IMR-90 (cell line): ENCODE results near the gene CREB5. TPM values are rescaled to one million over a fixed set of nuclear protein-coding genes. Genes with fewer than 3 reads are reported as not detected.

Experiments used
- ATAC-seq: fragments of 200-7000 bp; cut with Tn5 transposase; 2 replicates; pipeline ENCODE4 v1.9.1; 2020; ENCODE audit warnings: low read depth, mild to moderate bottlenecking, moderate library complexity
- BruUV-seq: library from RNA; stranded (reverse); fragments of 400-500 nt; replicated peaks from 2 replicates; lab custom pipeline; 2021; lab: Mats Ljungman, UMichigan
- CTCF ChIA-PET: fragments of 300-600 bp; formaldehyde crosslinking; extraction: SDS; loops from one replicate; lab custom pipeline; 2021; ENCODE audit warnings: antibody characterized with exemption; lab: Yijun Ruan, JAX
- POLR2A ChIA-PET: fragments of 300-600 bp; sonication (Branson Sonifier 250); formaldehyde crosslinking; loops from one replicate; lab custom pipeline; 2022; ENCODE audit warnings: antibody characterized with exemption; ENCODE audit not compliant: unreplicated experiment; lab: Charles Lee
- DNase-seq: peaks from one replicate; pipeline ENCODE4 v3.0.0; 2013
- H2AFZ ChIP-seq: replicated peaks from 2 replicates; pipeline ENCODE3; 2013; ENCODE audit warnings: low read length, mild to moderate bottlenecking; ENCODE audit not compliant: poor library complexity
- H2AK5ac ChIP-seq: 2 replicates; pipeline ENCODE4 v1.6.1; 2013; ENCODE audit warnings: low read depth, low read length, inconsistent platforms
- H2AK9ac ChIP-seq: replicated peaks from 2 replicates; pipeline ENCODE3; 2013; ENCODE audit warnings: mild to moderate bottlenecking, low read depth, low read length, moderate library complexity; ENCODE audit not compliant: poor library complexity
- H2BK120ac ChIP-seq: 2 replicates; pipeline ENCODE4 v1.6.1; 2013; ENCODE audit warnings: low read depth, low read length, inconsistent platforms
- H2BK15ac ChIP-seq: 3 replicates; pipeline ENCODE4 v1.6.1; 2013; ENCODE audit warnings: low read depth, low read length, inconsistent platforms
- H2BK20ac ChIP-seq: 2 replicates; pipeline ENCODE4 v1.6.1; 2013; ENCODE audit warnings: low read depth, mild to moderate bottlenecking, inconsistent platforms, low read length, moderate library complexity
- H2BK5ac ChIP-seq: 2 replicates; pipeline ENCODE4 v1.6.1; 2013; ENCODE audit warnings: mild to moderate bottlenecking, low read depth, low read length, inconsistent platforms; ENCODE audit not compliant: poor library complexity, severe bottlenecking
- H3K14ac ChIP-seq: replicated peaks from 2 replicates; pipeline ENCODE4 v1.6.1; 2013; ENCODE audit warnings: low read depth, low read length, inconsistent platforms
- H3K18ac ChIP-seq: 2 replicates; pipeline ENCODE4 v1.6.1; 2013; ENCODE audit warnings: low read depth, low read length, control low read depth
- H3K23ac ChIP-seq: 2 replicates; pipeline ENCODE4 v1.6.1; 2013; ENCODE audit warnings: low read depth, low read length, inconsistent platforms
- H3K27ac ChIP-seq: 2 replicates; pipeline ENCODE4 v1.5.1; 2013; ENCODE audit warnings: mild to moderate bottlenecking, control low read depth, low read length; ENCODE audit not compliant: insufficient read depth
- H3K27me3 ChIP-seq: 2 replicates; pipeline ENCODE4 v1.6.1; 2013; ENCODE audit warnings: low read length; ENCODE audit not compliant: control insufficient read depth, insufficient read depth
- H3K36me3 ChIP-seq: 2 replicates; pipeline ENCODE4 v1.6.1; 2013; ENCODE audit warnings: low read length, mixed read lengths; ENCODE audit not compliant: control insufficient read depth, insufficient read depth
- H3K4ac ChIP-seq: 2 replicates; pipeline ENCODE4 v1.6.1; 2013; ENCODE audit warnings: low read depth, low read length, inconsistent platforms
- H3K4me1 ChIP-seq: 2 replicates; pipeline ENCODE4 v1.6.1; 2013; ENCODE audit warnings: low read length, mixed read lengths; ENCODE audit not compliant: control insufficient read depth, insufficient read depth
- H3K4me2 ChIP-seq: 2 replicates; pipeline ENCODE4 v1.6.1; 2013; ENCODE audit warnings: low read depth, mild to moderate bottlenecking, control low read depth, low read length, moderate library complexity
- H3K4me3 ChIP-seq: 2 replicates; pipeline ENCODE4 v1.5.1; 2013; ENCODE audit warnings: low read depth, mild to moderate bottlenecking, control low read depth, low read length, moderate library complexity; ENCODE audit not compliant: insufficient read depth
- H3K56ac ChIP-seq: 2 replicates; pipeline ENCODE4 v1.6.1; 2013; ENCODE audit warnings: low read length, inconsistent platforms; ENCODE audit not compliant: insufficient read depth; ENCODE audit errors: extremely low read depth
- H3K79me1 ChIP-seq, 2 experiments: 2 replicates each; pipeline ENCODE4 v1.6.1; 2013; ENCODE audit warnings: low read length in 2 of 2, inconsistent platforms in 1 of 2, low read depth in 1 of 2
- H3K9ac ChIP-seq: 2 replicates; pipeline ENCODE4 v1.6.1; 2013; ENCODE audit warnings: low read depth, low read length, control low read depth
- H3K9me1 ChIP-seq: 2 replicates; pipeline ENCODE4 v1.6.1; 2013; ENCODE audit warnings: low read length, inconsistent platforms; ENCODE audit not compliant: insufficient read depth
- H3K9me3 ChIP-seq: 2 replicates; pipeline ENCODE4 v1.6.1; 2013; ENCODE audit warnings: low read length; ENCODE audit not compliant: control insufficient read depth, insufficient read depth
- H4K20me1 ChIP-seq: 2 replicates; pipeline ENCODE4 v1.6.1; 2013; ENCODE audit warnings: low read length, inconsistent platforms; ENCODE audit not compliant: insufficient read depth
- H4K5ac ChIP-seq: 2 replicates; pipeline ENCODE4 v1.6.1; 2013; ENCODE audit warnings: mild to moderate bottlenecking, low read depth, low read length, control low read depth
- H4K8ac ChIP-seq, 2 experiments: 2 replicates each; pipeline ENCODE4 v1.6.1; 2013; ENCODE audit warnings: low read depth in 2 of 2, low read length in 2 of 2, control low read depth in 1 of 2, inconsistent platforms in 1 of 2
- H4K91ac ChIP-seq: 2 replicates; pipeline ENCODE4 v1.6.1; 2013; ENCODE audit warnings: low read depth, low read length, inconsistent platforms; ENCODE audit not compliant: insufficient read depth
- BHLHE40 ChIP-seq: fragments of 150-350 bp; IDR thresholded peaks from 2 replicates; pipeline ENCODE4 v1.6.1; 2016; ENCODE audit warnings: mild to moderate bottlenecking, low read depth, low read length
- CEBPB ChIP-seq: IDR thresholded peaks from 2 replicates; pipeline ENCODE4 v1.6.1; 2012; ENCODE audit warnings: low read depth, low read length, improper control_type of control experiment
- CHD1 ChIP-seq: IDR thresholded peaks from 2 replicates; pipeline ENCODE4 v1.6.1; 2012; ENCODE audit warnings: low read depth, low read length, improper control_type of control experiment
- FOS ChIP-seq: fragments of 150-350 bp; IDR thresholded peaks from 2 replicates; pipeline ENCODE4 v1.6.1; 2016; ENCODE audit warnings: low read depth, low read length
- MAFK ChIP-seq: IDR thresholded peaks from 2 replicates; pipeline ENCODE4 v1.6.1; 2012; ENCODE audit warnings: low read depth, low read length, improper control_type of control experiment
- MAZ ChIP-seq: IDR thresholded peaks from 2 replicates; pipeline ENCODE4 v1.6.1; 2012; ENCODE audit warnings: low read depth, mild to moderate bottlenecking, low read length, improper control_type of control experiment, moderate library complexity, borderline replicate concordance
- MXI1 ChIP-seq: IDR thresholded peaks from 2 replicates; pipeline ENCODE4 v1.6.1; 2012; ENCODE audit warnings: low read depth, mild to moderate bottlenecking, low read length, moderate library complexity, borderline replicate concordance
- NFE2L2 ChIP-seq: fragments of 150-350 bp; IDR thresholded peaks from 2 replicates; pipeline ENCODE4 v1.6.1; 2016; ENCODE audit warnings: low read depth, mild to moderate bottlenecking, low read length
- POLR2A ChIP-seq: IDR thresholded peaks from 2 replicates; pipeline ENCODE4 v1.6.1; 2012; ENCODE audit warnings: mild to moderate bottlenecking, low read depth, low read length
- RAD21 ChIP-seq: IDR thresholded peaks from 2 replicates; pipeline ENCODE4 v1.6.1; 2012; ENCODE audit warnings: low read length, improper control_type of control experiment
- RCOR1 ChIP-seq: IDR thresholded peaks from 2 replicates; pipeline ENCODE4 v1.6.1; 2012; ENCODE audit warnings: mild to moderate bottlenecking, low read length, improper control_type of control experiment; ENCODE audit not compliant: insufficient replicate concordance
- RFX5 ChIP-seq: IDR thresholded peaks from 2 replicates; pipeline ENCODE4 v1.8.0; 2012; ENCODE audit warnings: low read depth, mild to moderate bottlenecking, low read length, moderate library complexity
- SMC3 ChIP-seq: fragments of 150-350 bp; IDR thresholded peaks from 2 replicates; pipeline ENCODE4 v1.6.1; 2016; ENCODE audit warnings: low read depth, mild to moderate bottlenecking, antibody characterized with exemption, low read length, moderate library complexity
- WGBS, 2 experiments: methylation state at CpG; one replicate each; pipeline versions ENCODE4 v1.1.5 to v1.1.7; 2013; ENCODE audit warnings: missing lambda C conversion rate in 2 of 2; ENCODE audit not compliant: insufficient read length in 1 of 2; ENCODE audit errors: extremely low coverage in 2 of 2; 5-methylcytosine and 5-hydroxymethylcytosine counted together
- dilution Hi-C: fragments of 300-500 bp; cut with HindIII; formaldehyde crosslinking; loops from one replicate; pipeline ENCODE4 v1.14.3; 2018; ENCODE audit warnings: low sequenced_read_pairs; ENCODE audit not compliant: unreplicated experiment
- in situ Hi-C: fragments of 300-500 bp; cut with MboI; formaldehyde crosslinking; loops from 3 replicates; pipeline ENCODE4 v1.14.3; 2019; ENCODE audit warnings: low sequenced_read_pairs, inconsistent platforms, mixed read lengths
- intact Hi-C: fragments of 100-400 bp; cut with micrococcal nuclease; formaldehyde crosslinking; loops from 2 replicates; pipeline ENCODE4 v1.10.0; 2022
- polyA plus RNA-seq, 3 experiments: library from polyadenylated mRNA; depleted of rRNA; stranded (reverse); fragments of >200 nt; gene quantifications; 2 replicates each; pipeline ENCODE4 v1.2.3, GENCODE V29; 2012; ENCODE audit warnings: low replicate concordance in 1 of 3
- total RNA-seq: library from RNA; depleted of rRNA; stranded (reverse); fragments of >200 nt; gene quantifications from 2 replicates; pipeline ENCODE4 v1.2.3, GENCODE V29; 2012
- TF ChIP-seq, protein P1 (sequence below): fragments of 150-350 bp; IDR thresholded peaks from 2 replicates; pipeline ENCODE4 v1.6.1; 2016; ENCODE audit warnings: low read depth, mild to moderate bottlenecking, low read length, moderate library complexity, borderline replicate concordance
- TF ChIP-seq, protein P2 (sequence below): conservative IDR thresholded peaks from 2 replicates; pipeline ENCODE4 v1.5.1; 2012; ENCODE audit warnings: mild to moderate bottlenecking, low read depth, low read length, improper control_type of control experiment
- TF ChIP-seq, protein P3 (sequence below): fragments of 150-350 bp; IDR thresholded peaks from 2 replicates; pipeline ENCODE4 v1.6.1; 2017; ENCODE audit warnings: mild to moderate bottlenecking, antibody characterized with exemption, low read length, low read depth

Gene CREB5
- total and polyA plus RNA-seq, 2 of the 4 experiments (the other 2 are of a cell fraction) = 7.3 to 13.1 TPM

DNA sequence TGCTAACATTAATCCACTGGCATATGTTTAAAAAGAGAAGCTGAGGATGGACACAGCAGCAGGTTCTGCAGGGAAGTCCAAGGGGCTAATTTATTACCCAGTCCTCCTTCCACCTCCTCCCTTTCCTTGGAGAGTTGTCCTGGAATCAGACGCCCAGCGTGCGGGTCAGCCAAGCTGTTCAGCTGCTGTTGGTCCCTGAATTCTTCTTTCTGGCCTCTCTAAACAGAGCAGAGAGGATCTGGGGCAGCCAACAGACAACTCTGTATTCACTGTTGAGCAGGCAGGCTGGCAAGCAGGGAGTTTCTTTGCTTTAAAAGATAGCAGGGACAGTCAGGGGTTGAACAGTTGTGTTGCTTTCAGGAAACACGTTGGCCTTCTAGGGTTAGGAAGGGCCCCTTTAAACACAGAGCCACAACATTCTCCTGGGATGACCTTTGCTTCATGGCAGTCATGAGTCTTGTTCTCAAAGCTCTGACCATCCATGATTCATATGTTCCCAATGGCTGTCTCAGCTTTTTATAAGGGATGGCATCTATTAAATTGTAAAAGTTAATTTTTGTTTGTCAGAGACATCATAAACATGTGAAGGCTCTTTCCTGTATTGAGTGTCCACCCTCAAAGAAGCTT is 217.0 kb downstream of the CREB5 start:
- no peak overlapping the region for H3K23ac ChIP-seq
- peaks cover 4% of the 10 kb centered on the region for H3K4me1 ChIP-seq
- H2BK15ac ChIP-seq = no peak overlapping the region
- no TSS peak for BruUV-seq
- no peaks in the 10 kb centered on the region for H3K9me3 ChIP-seq
- H3K27ac ChIP-seq = no peak overlapping the region
- in situ Hi-C loops = no loop called here
- H4K20me1 ChIP-seq = no peaks in the 10 kb centered on the region
- no peak overlapping the region for H3K4me2 ChIP-seq
- dilution Hi-C loops = no loop called here
- no peaks in the 10 kb centered on the region for H3K79me1 ChIP-seq
- ChIA-PET CTCF (no interaction called here), POLR2A (no interaction called here)
- no peaks in the 10 kb centered on the region for H3K9me1 ChIP-seq
- no peak overlapping the region for H3K4ac ChIP-seq
- no CpG with 5 or more reads among the region's 4 CpGs for WGBS, 2 experiments
- no peak overlapping the region for H4K91ac ChIP-seq
- no peaks in the 10 kb centered on the region for H3K27me3 ChIP-seq
- no peak overlapping the region for H3K4me3 ChIP-seq
- TF ChIP-seq NFE2L2 (no peak), MAFK (no peak), RFX5 (no peak), POLR2A (no peak), SMC3 (no peak), MAZ (no peak), RCOR1 (no peak), MXI1 (no peak), BHLHE40 (no peak), RAD21 (no peak), CHD1 (no peak), FOS (no peak), CEBPB (no peak)
- TF ChIP-seq, protein P1, sequence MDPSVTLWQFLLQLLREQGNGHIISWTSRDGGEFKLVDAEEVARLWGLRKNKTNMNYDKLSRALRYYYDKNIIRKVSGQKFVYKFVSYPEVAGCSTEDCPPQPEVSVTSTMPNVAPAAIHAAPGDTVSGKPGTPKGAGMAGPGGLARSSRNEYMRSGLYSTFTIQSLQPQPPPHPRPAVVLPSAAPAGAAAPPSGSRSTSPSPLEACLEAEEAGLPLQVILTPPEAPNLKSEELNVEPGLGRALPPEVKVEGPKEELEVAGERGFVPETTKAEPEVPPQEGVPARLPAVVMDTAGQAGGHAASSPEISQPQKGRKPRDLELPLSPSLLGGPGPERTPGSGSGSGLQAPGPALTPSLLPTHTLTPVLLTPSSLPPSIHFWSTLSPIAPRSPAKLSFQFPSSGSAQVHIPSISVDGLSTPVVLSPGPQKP = no peak
- TF ChIP-seq, protein P2, sequence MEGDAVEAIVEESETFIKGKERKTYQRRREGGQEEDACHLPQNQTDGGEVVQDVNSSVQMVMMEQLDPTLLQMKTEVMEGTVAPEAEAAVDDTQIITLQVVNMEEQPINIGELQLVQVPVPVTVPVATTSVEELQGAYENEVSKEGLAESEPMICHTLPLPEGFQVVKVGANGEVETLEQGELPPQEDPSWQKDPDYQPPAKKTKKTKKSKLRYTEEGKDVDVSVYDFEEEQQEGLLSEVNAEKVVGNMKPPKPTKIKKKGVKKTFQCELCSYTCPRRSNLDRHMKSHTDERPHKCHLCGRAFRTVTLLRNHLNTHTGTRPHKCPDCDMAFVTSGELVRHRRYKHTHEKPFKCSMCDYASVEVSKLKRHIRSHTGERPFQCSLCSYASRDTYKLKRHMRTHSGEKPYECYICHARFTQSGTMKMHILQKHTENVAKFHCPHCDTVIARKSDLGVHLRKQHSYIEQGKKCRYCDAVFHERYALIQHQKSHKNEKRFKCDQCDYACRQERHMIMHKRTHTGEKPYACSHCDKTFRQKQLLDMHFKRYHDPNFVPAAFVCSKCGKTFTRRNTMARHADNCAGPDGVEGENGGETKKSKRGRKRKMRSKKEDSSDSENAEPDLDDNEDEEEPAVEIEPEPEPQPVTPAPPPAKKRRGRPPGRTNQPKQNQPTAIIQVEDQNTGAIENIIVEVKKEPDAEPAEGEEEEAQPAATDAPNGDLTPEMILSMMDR = no peak
- TF ChIP-seq, protein P3, sequence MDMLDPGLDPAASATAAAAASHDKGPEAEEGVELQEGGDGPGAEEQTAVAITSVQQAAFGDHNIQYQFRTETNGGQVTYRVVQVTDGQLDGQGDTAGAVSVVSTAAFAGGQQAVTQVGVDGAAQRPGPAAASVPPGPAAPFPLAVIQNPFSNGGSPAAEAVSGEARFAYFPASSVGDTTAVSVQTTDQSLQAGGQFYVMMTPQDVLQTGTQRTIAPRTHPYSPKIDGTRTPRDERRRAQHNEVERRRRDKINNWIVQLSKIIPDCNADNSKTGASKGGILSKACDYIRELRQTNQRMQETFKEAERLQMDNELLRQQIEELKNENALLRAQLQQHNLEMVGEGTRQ = no peak
- H3K9ac ChIP-seq = no peak overlapping the region
- no peak overlapping the region for H3K18ac ChIP-seq
- H4K8ac ChIP-seq = no peak overlapping the region
- no peak overlapping the region for H2AK9ac ChIP-seq
- DNase-seq = peak; percentile 54
- ATAC-seq = peak; percentile 54; the same call in 1 of the 2 replicates
- no peak overlapping the region for H2AFZ ChIP-seq
- intact Hi-C loops = loop anchor here (5.0 kb wide), 2 partner anchors 217 to 228 kb away; partner anchors contain the start of gene CREB5
- no peak overlapping the region for H4K5ac ChIP-seq
- no peak overlapping the region for H2BK5ac ChIP-seq
- H3K56ac ChIP-seq = no peak overlapping the region
- H3K14ac ChIP-seq = no peak overlapping the region
- H2AK5ac ChIP-seq = no peak overlapping the region
- H2BK20ac ChIP-seq = no peak overlapping the region
- H2BK120ac ChIP-seq = no peak overlapping the region
- H3K36me3 ChIP-seq = no peaks in the 10 kb centered on the region
